NT2/D1 (cell line): Measurements from ENCODE around the gene KCNH6.

Source experiments
- DNase-seq: peaks from one replicate; pipeline ENCODE4 v3.0.0-alpha.2; 2011; ENCODE audit warnings: low read depth, low spot score
- H3K27me3 ChIP-seq: 2 replicates; pipeline ENCODE4 v1.6.0; 2011; ENCODE audit warnings: mild to moderate bottlenecking; ENCODE audit not compliant: insufficient read length, insufficient read depth
- H3K36me3 ChIP-seq: 2 replicates; pipeline ENCODE4 v1.6.1; 2011; ENCODE audit warnings: mild to moderate bottlenecking, low read length, mixed read lengths; ENCODE audit not compliant: insufficient read depth, insufficient read length
- H3K4me1 ChIP-seq: 2 replicates; pipeline ENCODE4 v1.5.1; 2011; ENCODE audit not compliant: insufficient read depth, insufficient read length
- H3K4me3 ChIP-seq: 2 replicates; pipeline ENCODE4 v1.5.1; 2011; ENCODE audit warnings: low read depth; ENCODE audit not compliant: insufficient read length
- H3K9ac ChIP-seq: 2 replicates; pipeline ENCODE4 v1.6.0; 2011; ENCODE audit warnings: low read depth; ENCODE audit not compliant: insufficient read length
- H3K9me3 ChIP-seq: 2 replicates; pipeline ENCODE4 v1.5.1; 2011; ENCODE audit warnings: mild to moderate bottlenecking, low read length; ENCODE audit not compliant: insufficient read depth
- SUZ12 ChIP-seq: IDR thresholded peaks from 2 replicates; pipeline ENCODE4 v1.6.1; 2011; ENCODE audit not compliant: insufficient read length, insufficient read depth; ENCODE audit errors: extremely low read depth
- YY1 ChIP-seq: IDR thresholded peaks from 2 replicates; pipeline ENCODE4 v1.6.1; 2011; ENCODE audit not compliant: insufficient read length, insufficient read depth
- ZNF274 ChIP-seq: IDR thresholded peaks from 2 replicates; pipeline ENCODE4 v1.6.1; 2011; ENCODE audit warnings: mild to moderate bottlenecking, low read depth, low read length

Gene KCNH6

DNA sequence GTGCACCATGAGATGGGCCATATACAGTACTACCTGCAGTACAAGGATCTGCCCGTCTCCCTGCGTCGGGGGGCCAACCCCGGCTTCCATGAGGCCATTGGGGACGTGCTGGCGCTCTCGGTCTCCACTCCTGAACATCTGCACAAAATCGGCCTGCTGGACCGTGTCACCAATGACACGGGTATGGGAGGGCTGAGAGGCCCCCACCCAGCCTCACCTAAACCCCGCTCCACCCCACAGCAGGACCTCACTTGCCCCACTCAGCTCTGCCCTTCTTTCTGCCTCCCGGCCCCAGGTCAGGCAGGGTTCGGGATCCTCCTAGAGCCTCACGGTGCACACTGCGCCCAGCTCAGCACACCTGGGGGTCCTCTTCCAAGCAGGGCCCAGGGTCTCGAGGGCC lies 40.6 kb upstream of the KCNH6 start:
- Histone ChIP-seq H3K9ac (no peak overlapping the region), H3K4me3 (no peak overlapping the region), H3K36me3 (no peaks in the 10 kb centered on the region), H3K4me1 (peaks cover 19% of the 10 kb centered on the region), H3K9me3 (no peaks in the 10 kb centered on the region), H3K27me3 (peaks cover 12% of the 10 kb centered on the region)
- no peak for TF ChIP-seq YY1
- no peak for TF ChIP-seq ZNF274
- TF ChIP-seq SUZ12, result no peak
- DNase-seq, result no peak

DNA sequence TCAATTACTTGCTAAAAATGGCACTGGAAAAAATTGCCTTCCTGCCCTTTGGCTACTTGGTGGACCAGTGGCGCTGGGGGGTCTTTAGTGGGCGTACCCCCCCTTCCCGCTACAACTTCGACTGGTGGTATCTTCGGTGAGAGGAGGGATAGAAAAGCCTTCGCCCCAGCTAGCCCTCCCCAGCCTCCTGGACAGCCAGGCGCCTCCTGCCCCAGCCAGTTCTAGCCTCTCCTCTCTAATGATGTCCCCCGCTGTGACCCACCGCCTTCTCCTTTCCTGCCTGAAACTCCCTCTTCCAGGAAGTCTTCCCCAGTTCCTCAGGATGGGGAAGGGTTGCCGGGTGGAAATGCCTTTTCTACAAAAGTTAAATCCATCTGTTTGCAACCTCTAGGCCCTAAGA lies 40.1 kb upstream of the KCNH6 start:
- TF ChIP-seq ZNF274, result no peak
- no peak for TF ChIP-seq YY1
- no peak for TF ChIP-seq SUZ12
- H3K4me3 ChIP-seq, result no peak overlapping the region
- H3K4me1 ChIP-seq, result peaks cover 16% of the 10 kb centered on the region
- DNase-seq, result no peak
- H3K9me3 ChIP-seq, result no peaks in the 10 kb centered on the region
- no peaks in the 10 kb centered on the region for H3K36me3 ChIP-seq
- no peak overlapping the region for H3K9ac ChIP-seq
- peaks cover 8% of the 10 kb centered on the region for H3K27me3 ChIP-seq

DNA sequence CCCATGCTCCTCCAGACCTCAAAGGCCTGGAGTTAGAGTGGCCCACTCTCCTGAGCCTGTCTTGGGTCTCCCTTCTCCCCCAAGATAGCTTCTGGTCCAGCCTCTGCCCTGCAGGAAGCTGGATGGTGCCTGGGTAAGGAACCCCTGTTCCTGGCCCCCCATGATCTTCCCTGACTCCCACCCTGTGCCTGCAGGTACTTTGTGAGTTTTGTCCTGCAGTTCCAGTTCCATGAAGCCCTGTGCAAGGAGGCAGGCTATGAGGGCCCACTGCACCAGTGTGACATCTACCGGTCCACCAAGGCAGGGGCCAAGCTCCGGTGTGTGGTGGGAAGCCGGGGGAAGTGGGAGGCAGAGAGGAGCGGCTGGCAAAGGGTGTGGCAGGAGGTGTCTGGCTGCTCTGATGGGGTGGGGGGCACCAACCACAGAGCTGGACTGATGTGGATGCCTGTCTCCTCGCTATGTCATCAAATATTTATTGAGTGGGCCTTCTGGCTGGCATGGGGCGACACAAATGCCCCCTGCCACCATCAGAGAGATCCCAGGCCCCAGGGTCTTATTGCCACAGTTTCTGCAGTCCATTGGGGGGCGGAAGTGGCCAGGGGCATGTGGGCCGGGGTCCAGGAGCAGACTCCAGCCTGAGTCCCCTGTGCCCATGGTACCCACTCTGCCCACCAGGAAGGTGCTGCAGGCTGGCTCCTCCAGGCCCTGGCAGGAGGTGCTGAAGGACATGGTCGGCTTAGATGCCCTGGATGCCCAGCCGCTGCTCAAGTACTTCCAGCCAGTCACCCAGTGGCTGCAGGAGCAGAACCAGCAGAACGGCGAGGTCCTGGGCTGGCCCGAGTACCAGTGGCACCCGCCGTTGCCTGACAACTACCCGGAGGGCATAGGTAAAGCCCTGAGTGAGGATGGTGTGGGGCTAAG lies 39.2 kb upstream of the KCNH6 start:
- Histone ChIP-seq H3K9me3 (no peaks in the 10 kb centered on the region), H3K9ac (no peak overlapping the region), H3K4me3 (no peak overlapping the region), H3K27me3 (no peaks in the 10 kb centered on the region), H3K36me3 (no peaks in the 10 kb centered on the region), H3K4me1 (peaks cover 9% of the 10 kb centered on the region)
- TF ChIP-seq ZNF274 (no peak), SUZ12 (no peak), YY1 (no peak)
- no peak for DNase-seq

GRCh38 chr17:63486317-63487013 lies 36.7 kb upstream of the KCNH6 start:
- Histone ChIP-seq H3K9me3 (no peaks in the 10 kb centered on the region), H3K27me3 (no peaks in the 10 kb centered on the region), H3K4me1 (peaks cover 5% of the 10 kb centered on the region), H3K4me3 (no peak overlapping the region), H3K9ac (no peak overlapping the region), H3K36me3 (no peaks in the 10 kb centered on the region)
- no peak for DNase-seq
- TF ChIP-seq YY1 (no peak), ZNF274 (no peak), SUZ12 (no peak)

GRCh38 chr17:63487014-63487339 lies 36.2 kb upstream of the KCNH6 start:
- Histone ChIP-seq H3K27me3 (no peaks in the 10 kb centered on the region), H3K4me3 (no peak overlapping the region), H3K9me3 (no peaks in the 10 kb centered on the region), H3K36me3 (no peaks in the 10 kb centered on the region), H3K4me1 (peaks cover 5% of the 10 kb centered on the region), H3K9ac (no peak overlapping the region)
- no peak for DNase-seq
- TF ChIP-seq ZNF274 (no peak), SUZ12 (no peak), YY1 (no peak)

- Histone ChIP-seq H3K9me3 (no peaks in the 10 kb centered on the region), H3K4me3 (no peak overlapping the region), H3K27me3 (no peaks in the 10 kb centered on the region), H3K4me1 (peaks cover 5% of the 10 kb centered on the region), H3K9ac (no peak overlapping the region), H3K36me3 (no peaks in the 10 kb centered on the region)
- DNase-seq, result no peak
- no peak for TF ChIP-seq ZNF274
- no peak for TF ChIP-seq SUZ12
- TF ChIP-seq YY1, result no peak
These were observed 34.3 kb upstream of the KCNH6 start for GRCh38 chr17:63488851-63489250.

GRCh38 chr17:63489291-63489690 lies 33.9 kb upstream of the KCNH6 start:
- no peaks in the 10 kb centered on the region for H3K27me3 ChIP-seq
- H3K4me1 ChIP-seq, result peaks cover 5% of the 10 kb centered on the region
- no peak overlapping the region for H3K9ac ChIP-seq
- DNase-seq, result no peak
- TF ChIP-seq SUZ12 (no peak), ZNF274 (no peak), YY1 (no peak)
- no peak overlapping the region for H3K4me3 ChIP-seq
- H3K36me3 ChIP-seq, result no peaks in the 10 kb centered on the region
- H3K9me3 ChIP-seq, result no peaks in the 10 kb centered on the region

GRCh38 chr17:63490329-63490728 lies 32.8 kb upstream of the KCNH6 start:
- no peak overlapping the region for H3K9ac ChIP-seq
- TF ChIP-seq SUZ12 (no peak), YY1 (no peak), ZNF274 (no peak)
- no peaks in the 10 kb centered on the region for H3K36me3 ChIP-seq
- H3K4me3 ChIP-seq, result no peak overlapping the region
- no peaks in the 10 kb centered on the region for H3K4me1 ChIP-seq
- H3K9me3 ChIP-seq, result no peaks in the 10 kb centered on the region
- DNase-seq, result no peak
- no peaks in the 10 kb centered on the region for H3K27me3 ChIP-seq
